ENCODE data around the gene SRSF9.
A peak's percentile ranks its signal among the peaks of the same experiment; 100 is the strongest.
"Not testable (repeated sequence)": the region's sequence is repeated elsewhere in the genome, so short reads cannot be mapped to it uniquely, and the experiment has no call there.

Gene SRSF9

DNA sequence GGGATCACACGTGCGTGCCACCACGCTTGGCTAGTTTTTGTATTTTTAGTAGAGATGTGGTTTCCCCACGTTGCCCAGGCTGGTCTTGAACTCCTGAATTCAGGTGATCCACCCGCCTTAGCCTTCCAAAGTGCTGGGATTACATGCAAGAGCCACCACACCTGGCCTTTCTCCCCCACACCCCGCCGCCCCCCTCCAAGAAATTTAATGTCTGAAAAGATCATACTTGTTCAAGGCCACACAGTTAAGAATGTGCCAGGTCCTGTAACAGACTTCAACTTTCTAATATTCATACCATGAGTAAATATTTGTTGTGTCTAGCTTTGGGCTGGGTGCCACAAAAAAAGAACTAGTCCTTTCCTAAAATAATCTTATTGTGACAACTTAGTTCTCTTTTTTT lies 14.2 kb downstream of the SRSF9 start:
- no peaks in the 10 kb centered on the region for H3K27me3 ChIP-seq (replicated peaks; ENCODE audit: insufficient read depth, low read length)
- no peak for TF ChIP-seq EZH2phosphoT487 (IDR thresholded peaks at IDR 0.05; ENCODE audit: low read length)
- TF ChIP-seq, protein P1, sequence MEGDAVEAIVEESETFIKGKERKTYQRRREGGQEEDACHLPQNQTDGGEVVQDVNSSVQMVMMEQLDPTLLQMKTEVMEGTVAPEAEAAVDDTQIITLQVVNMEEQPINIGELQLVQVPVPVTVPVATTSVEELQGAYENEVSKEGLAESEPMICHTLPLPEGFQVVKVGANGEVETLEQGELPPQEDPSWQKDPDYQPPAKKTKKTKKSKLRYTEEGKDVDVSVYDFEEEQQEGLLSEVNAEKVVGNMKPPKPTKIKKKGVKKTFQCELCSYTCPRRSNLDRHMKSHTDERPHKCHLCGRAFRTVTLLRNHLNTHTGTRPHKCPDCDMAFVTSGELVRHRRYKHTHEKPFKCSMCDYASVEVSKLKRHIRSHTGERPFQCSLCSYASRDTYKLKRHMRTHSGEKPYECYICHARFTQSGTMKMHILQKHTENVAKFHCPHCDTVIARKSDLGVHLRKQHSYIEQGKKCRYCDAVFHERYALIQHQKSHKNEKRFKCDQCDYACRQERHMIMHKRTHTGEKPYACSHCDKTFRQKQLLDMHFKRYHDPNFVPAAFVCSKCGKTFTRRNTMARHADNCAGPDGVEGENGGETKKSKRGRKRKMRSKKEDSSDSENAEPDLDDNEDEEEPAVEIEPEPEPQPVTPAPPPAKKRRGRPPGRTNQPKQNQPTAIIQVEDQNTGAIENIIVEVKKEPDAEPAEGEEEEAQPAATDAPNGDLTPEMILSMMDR (IDR thresholded peaks at IDR 0.05; ENCODE audit: low read length) = no peak
- TF ChIP-seq EZH2 (optimal IDR thresholded peaks at IDR 0.05; ENCODE audit: low read depth, low read length) = no peak
- no peaks in the 10 kb centered on the region for H3K4me1 ChIP-seq (ENCODE audit: low read length)
- H3K4me3 ChIP-seq (ENCODE audit: low read length) = no peak overlapping the region
- H3K79me2 ChIP-seq (ENCODE audit: low read length) = peaks cover 11% of the 10 kb centered on the region
- no peak overlapping the region for H3K27ac ChIP-seq (ENCODE audit: low read length)
- DNase-seq = no peak
- no peaks in the 10 kb centered on the region for H3K9me2 ChIP-seq (replicated peaks; ENCODE audit: insufficient read depth, low read length)
- H4K20me1 ChIP-seq (ENCODE audit: insufficient read depth, low read length) = no peaks in the 10 kb centered on the region
- H3F3A ChIP-seq (ENCODE audit: insufficient read depth, low read length) = peaks cover 3% of the 10 kb centered on the region; the same call in 1 of the 2 replicates
- no peak overlapping the region for H3K9ac ChIP-seq (ENCODE audit: low read length)
- H3K9me3 ChIP-seq (replicated peaks; ENCODE audit: insufficient read depth, low read length) = no peaks in the 10 kb centered on the region
- no peaks in the 10 kb centered on the region for H3K36me3 ChIP-seq (replicated peaks; ENCODE audit: insufficient read depth, low read length)
- H2AFZ ChIP-seq (ENCODE audit: low read length) = no peak overlapping the region
- H3K4me2 ChIP-seq (ENCODE audit: low read depth, low read length) = no peak overlapping the region

DNA sequence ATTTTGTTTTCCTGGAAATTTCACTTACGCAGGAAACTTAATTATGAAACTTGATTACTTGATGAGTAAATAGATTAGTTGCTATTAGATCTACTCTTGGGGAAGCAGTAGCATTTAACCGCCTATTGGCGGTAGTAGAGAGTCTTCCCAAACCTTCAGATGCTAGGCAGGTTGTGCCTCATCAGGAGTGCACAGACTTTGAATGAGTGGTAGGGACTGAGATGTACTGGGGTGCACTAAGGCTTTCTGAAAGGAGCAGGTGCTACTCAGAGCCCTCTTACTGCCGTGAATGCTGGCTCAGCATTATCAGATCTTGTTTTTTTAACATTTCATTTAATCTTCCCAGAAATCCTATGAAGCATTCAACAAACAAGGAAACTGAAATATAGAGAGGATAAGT lies 15.6 kb downstream of the SRSF9 start:
- H3K4me3 ChIP-seq (ENCODE audit: low read length) = no peak overlapping the region
- no peaks in the 10 kb centered on the region for H3K4me1 ChIP-seq (ENCODE audit: low read length)
- H3F3A ChIP-seq (ENCODE audit: insufficient read depth, low read length) = peaks cover 3% of the 10 kb centered on the region; the same call in 1 of the 2 replicates
- no peaks in the 10 kb centered on the region for H3K9me2 ChIP-seq (replicated peaks; ENCODE audit: insufficient read depth, low read length)
- H3K27ac ChIP-seq (ENCODE audit: low read length) = peak overlapping the region; percentile 25; the same call in 1 of the 2 replicates
- H3K79me2 ChIP-seq (ENCODE audit: low read length) = peaks cover 20% of the 10 kb centered on the region
- DNase-seq = peak; percentile 58
- no peak overlapping the region for H3K9ac ChIP-seq (ENCODE audit: low read length)
- no peaks in the 10 kb centered on the region for H3K27me3 ChIP-seq (replicated peaks; ENCODE audit: insufficient read depth, low read length)
- no peak overlapping the region for H2AFZ ChIP-seq (ENCODE audit: low read length)
- no peak overlapping the region for H3K4me2 ChIP-seq (ENCODE audit: low read depth, low read length)
- no peaks in the 10 kb centered on the region for H3K9me3 ChIP-seq (replicated peaks; ENCODE audit: insufficient read depth, low read length)
- H4K20me1 ChIP-seq (ENCODE audit: insufficient read depth, low read length) = no peaks in the 10 kb centered on the region
- TF ChIP-seq, protein P1 (IDR thresholded peaks at IDR 0.05; ENCODE audit: low read length) = peak; percentile 60
- no peak for TF ChIP-seq EZH2 (optimal IDR thresholded peaks at IDR 0.05; ENCODE audit: low read depth, low read length)
- H3K36me3 ChIP-seq (replicated peaks; ENCODE audit: insufficient read depth, low read length) = no peaks in the 10 kb centered on the region

DNA sequence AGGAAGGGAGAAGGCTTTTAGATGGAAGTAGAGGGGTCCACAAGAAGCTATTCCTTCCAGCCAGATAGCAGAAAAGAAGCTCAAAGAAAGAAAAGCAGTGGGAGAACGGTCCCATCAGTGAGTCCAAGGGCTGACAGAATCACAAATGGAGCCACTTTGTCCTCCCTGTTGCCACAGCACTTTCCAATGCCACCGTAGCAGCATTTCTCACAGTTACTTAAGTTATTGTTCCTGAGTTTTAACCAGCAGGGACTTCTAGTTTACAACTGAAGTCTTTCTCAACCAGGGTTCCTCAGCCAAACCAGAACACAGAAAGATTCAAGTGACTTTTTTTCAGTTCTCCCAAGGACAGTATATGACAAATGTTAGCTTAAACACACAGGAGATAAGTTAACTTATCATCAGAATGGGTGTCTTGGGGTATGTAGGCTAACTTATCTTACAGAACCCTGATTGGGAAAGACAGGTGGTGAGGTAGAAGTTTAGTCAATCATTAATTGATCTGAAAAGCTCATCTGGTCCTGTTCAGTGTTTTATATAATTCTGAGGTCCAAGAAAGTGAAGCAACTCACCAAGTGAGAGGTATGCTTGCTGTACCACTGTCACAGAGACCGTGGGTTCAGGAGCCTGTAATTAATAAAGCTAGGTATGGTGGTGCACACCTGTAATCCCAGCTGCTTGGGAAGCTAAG lies 16.3 kb downstream of the SRSF9 start:
- H3K4me2 ChIP-seq (ENCODE audit: low read depth, low read length) = no peak overlapping the region
- peaks cover 22% of the 10 kb centered on the region for H3K79me2 ChIP-seq (ENCODE audit: low read length)
- H3K9me3 ChIP-seq (replicated peaks; ENCODE audit: insufficient read depth, low read length) = no peaks in the 10 kb centered on the region
- H3K27ac ChIP-seq (ENCODE audit: low read length) = no peak overlapping the region
- no peaks in the 10 kb centered on the region for H3K27me3 ChIP-seq (replicated peaks; ENCODE audit: insufficient read depth, low read length)
- TF ChIP-seq EZH2 (optimal IDR thresholded peaks at IDR 0.05; ENCODE audit: low read depth, low read length) (no peak), EZH2phosphoT487 (IDR thresholded peaks at IDR 0.05; ENCODE audit: low read length) (no peak)
- TF ChIP-seq, protein P1 (IDR thresholded peaks at IDR 0.05; ENCODE audit: low read length) = no peak
- H4K20me1 ChIP-seq (ENCODE audit: insufficient read depth, low read length) = no peaks in the 10 kb centered on the region
- H3K36me3 ChIP-seq (replicated peaks; ENCODE audit: insufficient read depth, low read length) = no peaks in the 10 kb centered on the region
- H3K4me1 ChIP-seq (ENCODE audit: low read length) = no peaks in the 10 kb centered on the region
- H3K9me2 ChIP-seq (replicated peaks; ENCODE audit: insufficient read depth, low read length) = no peaks in the 10 kb centered on the region
- no peak overlapping the region for H3K9ac ChIP-seq (ENCODE audit: low read length)
- no peak for DNase-seq
- H3K4me3 ChIP-seq (ENCODE audit: low read length) = no peak overlapping the region
- no peak overlapping the region for H2AFZ ChIP-seq (ENCODE audit: low read length)
- peaks cover 3% of the 10 kb centered on the region; the same call in 1 of the 2 replicates for H3F3A ChIP-seq (ENCODE audit: insufficient read depth, low read length)

DNA sequence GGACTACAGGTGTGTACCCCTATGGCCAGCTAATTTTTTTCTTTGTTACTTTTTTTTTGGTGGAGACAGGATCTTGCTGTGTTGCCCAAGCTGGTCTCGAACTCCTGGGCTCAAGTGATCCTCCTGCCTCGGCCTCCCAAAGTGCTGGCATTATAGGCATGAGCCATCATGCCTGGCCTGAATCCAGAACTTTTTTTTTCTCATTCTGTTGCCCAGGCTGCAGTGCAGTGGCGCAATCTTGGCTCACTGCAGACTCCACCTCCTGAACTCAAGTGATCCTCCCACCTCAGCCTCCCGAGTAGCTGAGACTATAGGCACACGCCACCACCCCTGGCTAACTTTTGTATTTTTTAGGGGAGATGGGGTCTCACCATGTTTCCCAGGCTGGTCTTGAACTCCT lies 17.0 kb downstream of the SRSF9 start:
- H4K20me1 ChIP-seq (ENCODE audit: insufficient read depth, low read length); H3K4me1 ChIP-seq (ENCODE audit: low read length); H3K9me3 ChIP-seq (replicated peaks; ENCODE audit: insufficient read depth, low read length); H3F3A ChIP-seq (ENCODE audit: insufficient read depth, low read length); H3K36me3 ChIP-seq (replicated peaks; ENCODE audit: insufficient read depth, low read length); H3K4me3 ChIP-seq (ENCODE audit: low read length); H3K9ac ChIP-seq (ENCODE audit: low read length); H3K27me3 ChIP-seq (replicated peaks; ENCODE audit: insufficient read depth, low read length); DNase-seq; H3K4me2 ChIP-seq (ENCODE audit: low read depth, low read length); H3K27ac ChIP-seq (ENCODE audit: low read length); H3K9me2 ChIP-seq (replicated peaks; ENCODE audit: insufficient read depth, low read length); H2AFZ ChIP-seq (ENCODE audit: low read length): not testable (repeated sequence)
- H3K79me2 ChIP-seq (ENCODE audit: low read length) = peaks cover 27% of the 10 kb centered on the region
